ENCODE results near the gene PDE8A. TPM values are rescaled to one million over a fixed set of nuclear protein-coding genes. Genes with fewer than 3 reads are reported as not detected.

The PDE8A gene
- total and polyA plus RNA-seq, 11 donors: 9.4 to 21.5 (median 15.9) TPM

DNA sequence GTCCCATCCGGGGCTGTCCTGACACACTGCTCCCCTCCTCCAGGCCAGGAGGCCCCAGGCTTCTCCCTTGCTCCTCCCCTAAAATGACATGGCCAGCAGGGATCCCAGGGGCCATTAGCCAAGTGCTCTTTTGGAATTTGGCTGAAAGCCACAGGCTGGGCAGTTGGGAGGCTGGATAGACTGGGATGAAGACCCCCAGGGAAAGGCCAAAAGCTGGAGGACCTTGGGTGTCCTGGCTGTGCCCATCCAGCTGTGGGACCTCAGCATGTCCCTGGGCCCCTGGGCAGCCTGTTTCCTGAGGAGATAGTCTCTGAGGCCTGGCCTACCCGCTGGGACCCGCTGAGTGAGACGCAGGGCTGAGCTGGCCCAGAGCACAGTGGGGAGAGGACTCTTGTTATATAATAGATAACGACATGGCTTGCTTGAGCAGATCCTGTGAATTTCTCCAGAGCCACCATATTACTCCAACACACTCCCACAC is 5.7 kb upstream of the PDE8A start:
- TF ChIP-seq POLR2A (IDR thresholded peaks at IDR 0.05): no peak
- TF ChIP-seq, protein P1, sequence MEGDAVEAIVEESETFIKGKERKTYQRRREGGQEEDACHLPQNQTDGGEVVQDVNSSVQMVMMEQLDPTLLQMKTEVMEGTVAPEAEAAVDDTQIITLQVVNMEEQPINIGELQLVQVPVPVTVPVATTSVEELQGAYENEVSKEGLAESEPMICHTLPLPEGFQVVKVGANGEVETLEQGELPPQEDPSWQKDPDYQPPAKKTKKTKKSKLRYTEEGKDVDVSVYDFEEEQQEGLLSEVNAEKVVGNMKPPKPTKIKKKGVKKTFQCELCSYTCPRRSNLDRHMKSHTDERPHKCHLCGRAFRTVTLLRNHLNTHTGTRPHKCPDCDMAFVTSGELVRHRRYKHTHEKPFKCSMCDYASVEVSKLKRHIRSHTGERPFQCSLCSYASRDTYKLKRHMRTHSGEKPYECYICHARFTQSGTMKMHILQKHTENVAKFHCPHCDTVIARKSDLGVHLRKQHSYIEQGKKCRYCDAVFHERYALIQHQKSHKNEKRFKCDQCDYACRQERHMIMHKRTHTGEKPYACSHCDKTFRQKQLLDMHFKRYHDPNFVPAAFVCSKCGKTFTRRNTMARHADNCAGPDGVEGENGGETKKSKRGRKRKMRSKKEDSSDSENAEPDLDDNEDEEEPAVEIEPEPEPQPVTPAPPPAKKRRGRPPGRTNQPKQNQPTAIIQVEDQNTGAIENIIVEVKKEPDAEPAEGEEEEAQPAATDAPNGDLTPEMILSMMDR (IDR thresholded peaks at IDR 0.05): no peak
- no peaks in the 10 kb centered on the region for H3K36me3 ChIP-seq
- no peak for ATAC-seq
- peaks cover 0 to 16% (median 8%) of the 10 kb centered on the region in 12 donors for H3K4me1 ChIP-seq
- no peak overlapping the region for H3K4me3 ChIP-seq
- peak in 2 of 5 donors; percentile 33 to 34 for DNase-seq
- H3K27me3 ChIP-seq: no peaks in the 10 kb centered on the region
- 58 to 69% (median 68%) methylated on average over 5 of the region's 5 CpGs for WGBS, 4 donors
- no peak overlapping the region for H3K27ac ChIP-seq
- H3K9me3 ChIP-seq: no peaks in the 10 kb centered on the region
- intact Hi-C loops (cut with DNase I): loop anchor here in 1 of 10 donors (5.0 kb wide), 1 partner anchor 56 kb away; no protein-coding TSS in a partner anchor

DNA sequence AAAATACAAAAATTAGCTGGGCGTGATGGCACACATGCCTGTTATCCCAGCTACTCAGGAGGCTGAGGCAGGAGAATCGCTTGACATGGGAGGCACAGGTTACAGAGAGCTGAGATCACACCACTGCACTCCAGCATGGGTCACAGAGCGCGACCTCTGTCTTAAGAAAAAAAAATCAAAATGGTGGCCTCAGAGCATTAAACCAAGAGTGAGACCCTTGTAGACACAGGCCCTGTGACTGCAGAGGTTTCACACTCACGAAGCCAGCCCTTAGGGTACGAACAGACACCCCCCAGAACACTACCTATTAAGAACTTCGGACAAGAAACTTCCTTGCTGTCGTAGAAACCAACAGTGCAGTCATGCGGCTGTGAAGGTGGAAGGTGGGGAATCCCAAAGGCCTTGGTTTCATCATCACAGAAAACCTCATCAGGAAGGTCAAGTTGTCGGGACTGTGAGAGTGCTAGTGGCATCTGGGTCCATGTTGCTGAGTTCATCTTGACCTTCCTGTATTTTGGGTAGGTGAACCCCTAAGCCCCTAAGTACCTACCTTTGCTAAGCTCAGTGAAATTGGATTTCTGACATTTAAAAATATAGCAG is 4.8 kb upstream of the PDE8A start:
- Histone ChIP-seq H3K9me3 (no peaks in the 10 kb centered on the region), H3K36me3 (no peaks in the 10 kb centered on the region), H3K27ac (no peak overlapping the region), H3K4me1 (peaks cover 0 to 17% (median 8%) of the 10 kb centered on the region in 12 donors), H3K4me3 (no peak overlapping the region), H3K27me3 (no peaks in the 10 kb centered on the region)
- intact Hi-C loops (cut with DNase I): loop anchor here in 1 of 10 donors (5.0 kb wide), 1 partner anchor 55 kb away; no protein-coding TSS in a partner anchor
- TF ChIP-seq, protein P1 (IDR thresholded peaks at IDR 0.05): no peak
- no peak for TF ChIP-seq POLR2A (IDR thresholded peaks at IDR 0.05)
- WGBS, 4 donors: 96 to 98% (median 97%) methylated on average over 10 of the region's 10 CpGs
- DNase-seq (no peak), ATAC-seq (no peak)

DNA sequence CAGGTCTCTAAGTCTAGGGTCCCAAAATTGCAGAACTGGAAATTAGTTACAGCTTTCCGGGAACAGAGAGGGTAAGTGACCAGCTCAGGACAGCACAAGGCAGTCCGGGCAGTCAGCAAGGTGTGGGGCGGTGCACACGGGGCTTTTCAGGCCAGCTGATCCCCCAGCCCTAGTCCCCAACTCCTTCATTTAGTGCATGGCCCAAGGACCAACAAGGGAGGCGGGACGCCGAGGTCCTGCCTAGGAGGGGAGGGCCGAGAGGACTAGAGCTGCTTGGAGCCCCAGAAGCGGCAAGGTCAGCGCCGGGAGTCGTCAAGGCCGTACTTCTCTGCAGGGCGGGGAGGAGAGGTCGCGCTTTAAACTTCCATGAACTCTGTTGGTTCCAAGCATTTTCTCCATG is 2.0 kb upstream of the PDE8A start:
- H3K36me3 ChIP-seq: no peaks in the 10 kb centered on the region
- ATAC-seq: no peak

More for the DNA sequence above, 2.0 kb upstream of the PDE8A start:
- Histone ChIP-seq H3K27me3 (no peaks in the 10 kb centered on the region), H3K4me3 (peak overlapping the region in 10 of 12 donors; percentile 64 to 95 (median 80)), H3K27ac (peak overlapping the region in 10 of 12 donors; percentile 93 to 98 (median 96)), H3K4me1 (peaks cover 0 to 34% (median 21%) of the 10 kb centered on the region in 12 donors), H3K9me3 (no peaks in the 10 kb centered on the region)
- intact Hi-C loops (cut with DNase I): loop anchor here in 7 of 10 donors (2.0 to 5.0 kb wide), 4 partner anchors 43 to 65 kb away; no protein-coding TSS in a partner anchor
- TF ChIP-seq, protein P1 (IDR thresholded peaks at IDR 0.05): no peak
- no peak for TF ChIP-seq POLR2A (IDR thresholded peaks at IDR 0.05)
- DNase-seq: peak in 3 of 5 donors; percentile 43 to 79 (median 45)
- WGBS, 4 donors: 23 to 42% (median 31%) methylated on average over 16 of the region's 16 CpGs
